ENCODE results near the gene MDM2.

GRCh38 chr12:68806488-68807237, 1.3 kb upstream of the MDM2 start:
- no peak for TF ChIP-seq CTCF (IDR thresholded peaks at IDR 0.05)
- no peak for TF ChIP-seq PBX3 (IDR thresholded peaks at IDR 0.05)
- TF ChIP-seq FOXJ3 (CRISPR knock-in tag; IDR thresholded peaks at IDR 0.05), result no peak
- TF ChIP-seq RFX5 (IDR thresholded peaks at IDR 0.05; ENCODE audit: low read length), result no peak
- TF ChIP-seq RCOR1 (IDR thresholded peaks at IDR 0.05; ENCODE audit: low read length), result no peak
- no peak for TF ChIP-seq YY1 (IDR thresholded peaks at IDR 0.05; ENCODE audit: low read depth)
- no peak for TF ChIP-seq POLR2AphosphoS5 (IDR thresholded peaks at IDR 0.05; ENCODE audit: low read depth, low read length)
- TF ChIP-seq EP300 (IDR thresholded peaks at IDR 0.05; ENCODE audit: borderline replicate concordance in 1 of 2, low read depth in 1 of 2, low read length in 1 of 2), result no peak
- TF ChIP-seq USF2 (IDR thresholded peaks at IDR 0.05; ENCODE audit: borderline replicate concordance, low read depth, low read length), result no peak
- no peak for TF ChIP-seq ZBTB33 (IDR thresholded peaks at IDR 0.05; ENCODE audit: borderline replicate concordance, low read depth)

All from SK-N-SH (cell line).